ENCODE data around the gene SCGB3A2.
"Not testable (repeated sequence)": the region's sequence is repeated elsewhere in the genome, so short reads cannot be mapped to it uniquely, and the experiment has no call there.

Gene SCGB3A2

GRCh38 chr5:147869112-147869511 is 9.4 kb upstream of the SCGB3A2 start:
- DNase-seq = no peak

- not testable (repeated sequence) for DNase-seq
Observed at GRCh38 chr5:147869892-147870291, 8.6 kb upstream of the SCGB3A2 start.

GRCh38 chr5:147871980-147872549 is 6.4 kb upstream of the SCGB3A2 start:
- not testable (repeated sequence) for DNase-seq

- not testable (repeated sequence) for DNase-seq
Observed at GRCh38 chr5:147872744-147873435, 5.6 kb upstream of the SCGB3A2 start.

GRCh38 chr5:147874118-147874875 is 4.2 kb upstream of the SCGB3A2 start:
- not testable (repeated sequence) for DNase-seq

GRCh38 chr5:147874910-147875367 is 3.6 kb upstream of the SCGB3A2 start:
- DNase-seq = no peak

- DNase-seq = no peak
Observed at GRCh38 chr5:147876141-147876540, 2.4 kb upstream of the SCGB3A2 start.

- no peak for DNase-seq
Observed at GRCh38 chr5:147876626-147877025, 1.9 kb upstream of the SCGB3A2 start.

GRCh38 chr5:147879784-147880183 is 1.3 kb downstream of the SCGB3A2 start:
- DNase-seq = no peak

GRCh38 chr5:147880487-147880886 is 2.0 kb downstream of the SCGB3A2 start:
- DNase-seq = no peak

- no peak for DNase-seq
Observed at GRCh38 chr5:147882586-147883313, 4.2 kb downstream of the SCGB3A2 start.

GRCh38 chr5:147887026-147887627 is 8.6 kb downstream of the SCGB3A2 start:
- DNase-seq = no peak

GRCh38 chr5:147887930-147888329 is 9.4 kb downstream of the SCGB3A2 start:
- no peak for DNase-seq

- no peak for DNase-seq
Observed at GRCh38 chr5:147892696-147893296, 14.3 kb downstream of the SCGB3A2 start.

- DNase-seq = no peak
Observed at GRCh38 chr5:147893820-147894219, 15.3 kb downstream of the SCGB3A2 start.

- DNase-seq = no peak
Observed at GRCh38 chr5:147895864-147896263, 17.4 kb downstream of the SCGB3A2 start.

GRCh38 chr5:147898875-147899401 is 20.4 kb downstream of the SCGB3A2 start:
- DNase-seq = no peak

- DNase-seq = no peak
Observed at GRCh38 chr5:147901599-147902039, 23.1 kb downstream of the SCGB3A2 start.

- no peak for DNase-seq
Observed at GRCh38 chr5:147902609-147903115, 24.2 kb downstream of the SCGB3A2 start.

GRCh38 chr5:147904110-147904509 is 25.6 kb downstream of the SCGB3A2 start:
- no peak for DNase-seq

- DNase-seq = no peak
Observed at GRCh38 chr5:147906326-147907095, 28.0 kb downstream of the SCGB3A2 start, which contains the start of gene C5orf46. TSS of gene C5orf46 (minus strand) at chr5:147906538. CDS start at chr5:147906501, 37 bp downstream.

All from CD4-positive, alpha-beta T cell treated with Interleukin-15 for 1 hour (primary cell).